ENCODE data around the gene TRIM22. TPM values are rescaled to one million over a fixed set of nuclear protein-coding genes. Genes with fewer than 3 reads are reported as not detected.
"Not testable (repeated sequence)": the region's sequence is repeated elsewhere in the genome, so short reads cannot be mapped to it uniquely, and the experiment has no call there.

The TRIM22 gene
- polyA plus RNA-seq, 3 donors: 122 to 277 (median 132) TPM

- Histone ChIP-seq H3K9me3 (replicated peaks in 1 of 2; ENCODE audit: control insufficient read depth in 1 of 2, insufficient read depth in 1 of 2, low read length in 2 of 2) (no peaks in the 10 kb centered on the region), H3K27me3 (ENCODE audit: control insufficient read depth in 2 of 2, insufficient read depth in 2 of 2, low read length in 2 of 2) (no peaks in the 10 kb centered on the region), H2AFZ (ENCODE audit: insufficient read depth, low read depth, low read length, poor library complexity, severe bottlenecking) (peak overlapping the region; percentile 58), H4K20me1 (ENCODE audit: insufficient read depth, low read length) (peaks cover 28% of the 10 kb centered on the region), H3K4me3 (replicated peaks in 1 of 3; ENCODE audit: low read depth in 2 of 3, low read length in 3 of 3) (peak overlapping the region; percentile 82 to 100 (median 83)), H3K4me1 (ENCODE audit: control insufficient read depth in 1 of 2, insufficient read depth in 2 of 2, low read length in 2 of 2) (peaks cover 35 to 37% of the 10 kb centered on the region in 2 donors), H3K4me2 (replicated peaks; ENCODE audit: extremely low read depth, low read length, poor library complexity, severe bottlenecking) (peak overlapping the region; percentile 94), H3K27ac (ENCODE audit: low read depth in 1 of 2, low read length in 2 of 2) (peak overlapping the region; percentile 81 to 92), H3K79me2 (ENCODE audit: insufficient read depth, low read length) (peaks cover 78% of the 10 kb centered on the region), H3K9ac (ENCODE audit: insufficient read depth, low read length, poor library complexity, severe bottlenecking) (peak overlapping the region; percentile 73), H3K36me3 (replicated peaks in 1 of 2; ENCODE audit: control insufficient read depth in 1 of 2, insufficient read depth in 2 of 2, low read length in 2 of 2) (peaks cover 12 to 27% of the 10 kb centered on the region in 2 donors)
- Mint-ChIP-seq H3K4me1 (peaks cover 47% of the 10 kb centered on the region), H3K4me3 (peak overlapping the region; percentile 90 to 97), H3K27me3 (ENCODE audit: low read depth in 3 of 3) (no peaks in the 10 kb centered on the region), H3K27ac (peak overlapping the region; percentile 96 to 100 (median 99)), H3K9me3 (peaks cover 0 to 3% (median 0%) of the 10 kb centered on the region in 7 donors), H3K36me3 (peaks cover 13 to 21% of the 10 kb centered on the region in 2 donors)
- WGBS (ENCODE audit: insufficient coverage): 4% methylated on average over 4 of the region's 5 CpGs
- TF ChIP-seq, protein P1, sequence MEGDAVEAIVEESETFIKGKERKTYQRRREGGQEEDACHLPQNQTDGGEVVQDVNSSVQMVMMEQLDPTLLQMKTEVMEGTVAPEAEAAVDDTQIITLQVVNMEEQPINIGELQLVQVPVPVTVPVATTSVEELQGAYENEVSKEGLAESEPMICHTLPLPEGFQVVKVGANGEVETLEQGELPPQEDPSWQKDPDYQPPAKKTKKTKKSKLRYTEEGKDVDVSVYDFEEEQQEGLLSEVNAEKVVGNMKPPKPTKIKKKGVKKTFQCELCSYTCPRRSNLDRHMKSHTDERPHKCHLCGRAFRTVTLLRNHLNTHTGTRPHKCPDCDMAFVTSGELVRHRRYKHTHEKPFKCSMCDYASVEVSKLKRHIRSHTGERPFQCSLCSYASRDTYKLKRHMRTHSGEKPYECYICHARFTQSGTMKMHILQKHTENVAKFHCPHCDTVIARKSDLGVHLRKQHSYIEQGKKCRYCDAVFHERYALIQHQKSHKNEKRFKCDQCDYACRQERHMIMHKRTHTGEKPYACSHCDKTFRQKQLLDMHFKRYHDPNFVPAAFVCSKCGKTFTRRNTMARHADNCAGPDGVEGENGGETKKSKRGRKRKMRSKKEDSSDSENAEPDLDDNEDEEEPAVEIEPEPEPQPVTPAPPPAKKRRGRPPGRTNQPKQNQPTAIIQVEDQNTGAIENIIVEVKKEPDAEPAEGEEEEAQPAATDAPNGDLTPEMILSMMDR (IDR thresholded peaks at IDR 0.05): no peak
- intact Hi-C loops (cut with micrococcal nuclease): loop anchor here in 1 of 2 donors (5.0 kb wide), 1 partner anchor 58 kb away; no protein-coding TSS in a partner anchor
- peak in 2 of 3 donors; percentile 14 to 15 for DNase-seq
These were observed 1.1 kb downstream of the TRIM22 start for GRCh38 chr11:5690736-5691135.

- intact Hi-C loops (cut with micrococcal nuclease): loop anchor here in 1 of 2 donors (5.0 kb wide), 1 partner anchor 59 kb away; no protein-coding TSS in a partner anchor
- H3K4me3 Mint-ChIP-seq: peak overlapping the region; percentile 90 to 97
These were observed 1.8 kb downstream of the TRIM22 start for GRCh38 chr11:5691238-5691963.

More at GRCh38 chr11:5691238-5691963, 1.8 kb downstream of the TRIM22 start:
- 0% methylated on average over 1 of the region's 12 CpGs for WGBS (ENCODE audit: insufficient coverage)
- Histone ChIP-seq H3K79me2 (ENCODE audit: insufficient read depth, low read length) (peaks cover 79% of the 10 kb centered on the region), H3K36me3 (replicated peaks in 1 of 2; ENCODE audit: control insufficient read depth in 1 of 2, insufficient read depth in 2 of 2, low read length in 2 of 2) (peaks cover 18 to 34% of the 10 kb centered on the region in 2 donors), H4K20me1 (ENCODE audit: insufficient read depth, low read length) (peaks cover 35% of the 10 kb centered on the region), H3K9ac (ENCODE audit: insufficient read depth, low read length, poor library complexity, severe bottlenecking) (peak overlapping the region; percentile 73), H3K27ac (ENCODE audit: low read depth in 1 of 2, low read length in 2 of 2) (peak overlapping the region; percentile 81 to 92), H2AFZ (ENCODE audit: insufficient read depth, low read depth, low read length, poor library complexity, severe bottlenecking) (peak overlapping the region; percentile 58), H3K4me3 (replicated peaks in 1 of 3; ENCODE audit: low read depth in 2 of 3, low read length in 3 of 3) (peak overlapping the region; percentile 82 to 100 (median 83)), H3K4me2 (replicated peaks; ENCODE audit: extremely low read depth, low read length, poor library complexity, severe bottlenecking) (peak overlapping the region; percentile 94), H3K4me1 (ENCODE audit: control insufficient read depth in 1 of 2, insufficient read depth in 2 of 2, low read length in 2 of 2) (peaks cover 35 to 37% of the 10 kb centered on the region in 2 donors)
- Mint-ChIP-seq H3K27ac (peak overlapping the region; percentile 96 to 100 (median 99)), H3K36me3 (peaks cover 20 to 28% of the 10 kb centered on the region in 2 donors), H3K4me1 (peaks cover 47% of the 10 kb centered on the region)
- H3K27me3 ChIP-seq (ENCODE audit: control insufficient read depth in 2 of 2, insufficient read depth in 2 of 2, low read length in 2 of 2); DNase-seq; H3K9me3 ChIP-seq (replicated peaks in 1 of 2; ENCODE audit: control insufficient read depth in 1 of 2, insufficient read depth in 1 of 2, low read length in 2 of 2); H3K9me3 Mint-ChIP-seq; H3K27me3 Mint-ChIP-seq (ENCODE audit: low read depth in 3 of 3): not testable (repeated sequence)
